Stimulated activated CD4-positive, alpha-beta T cell treated with anti-CD3 and anti-CD28 coated beads, Interleukin-2, amount 100 ng/mL, for 48 hours (primary cell): ENCODE data around the gene PRPF40A.
"Not testable (repeated sequence)": the region's sequence is repeated elsewhere in the genome, so short reads cannot be mapped to it uniquely, and the experiment has no call there.

ENCODE experiments used
- DNase-seq, 2 donors: peaks; one replicate each; pipeline ENCODE4 v3.0.0-alpha.2; 2020

The PRPF40A gene

DNA sequence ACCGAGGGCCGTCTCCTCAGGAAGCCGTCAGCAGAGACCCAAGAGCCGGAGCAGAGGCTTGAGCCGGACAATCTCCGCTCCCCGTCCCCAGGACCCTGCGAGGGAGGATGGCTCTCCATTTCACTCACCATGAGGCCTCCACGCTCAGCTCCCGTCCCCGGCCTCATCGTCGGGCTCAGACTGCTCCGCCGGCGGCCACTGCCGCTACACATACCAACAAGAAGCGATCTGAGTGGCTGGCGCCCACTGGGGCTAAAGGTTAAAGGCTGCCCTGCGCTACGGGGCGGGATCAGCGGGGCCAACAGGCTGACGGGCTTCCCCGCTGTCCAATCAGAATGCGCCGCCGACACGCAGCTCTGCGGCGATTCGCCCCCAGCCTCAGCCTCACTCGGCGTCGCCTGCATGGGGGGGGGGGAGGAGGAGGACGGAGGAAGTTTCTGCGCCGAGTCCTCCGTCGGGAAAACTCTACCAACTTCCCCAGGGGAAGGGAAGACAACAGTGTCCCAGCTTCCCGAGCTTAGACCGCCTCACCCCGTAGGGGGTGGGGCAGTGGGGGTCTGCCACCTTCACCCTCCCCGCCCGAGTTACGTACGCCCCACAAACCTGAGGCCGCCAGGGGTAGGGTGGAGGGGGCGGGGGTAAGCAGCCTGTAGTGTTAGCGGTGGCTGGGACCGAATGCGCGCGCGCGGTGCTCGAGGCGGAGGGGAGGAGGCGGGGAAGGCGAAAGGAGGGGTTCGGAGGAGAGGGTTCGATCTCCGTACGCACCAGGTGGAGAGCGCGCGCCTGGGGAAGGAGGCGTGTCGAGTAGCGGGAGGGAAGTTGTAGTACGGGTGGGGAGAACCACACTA, at the start of gene PRPF40A:
PRPF40A (minus strand) TSS at position 234 of the 848 bp plus-strand sequence; CDS start at position 212, 22 bp downstream.
- DNase-seq, result peak; percentile 97 to 98

- no peak for DNase-seq
Observed at GRCh38 chr2:152766928-152767327, 49.7 kb upstream of the PRPF40A start.

- DNase-seq, result no peak
Observed at GRCh38 chr2:152763651-152764050, 46.4 kb upstream of the PRPF40A start.

- not testable (repeated sequence) for DNase-seq
Observed at GRCh38 chr2:152763208-152763607, 45.9 kb upstream of the PRPF40A start.

GRCh38 chr2:152762202-152762601, 44.9 kb upstream of the PRPF40A start:
- no peak for DNase-seq

DNA sequence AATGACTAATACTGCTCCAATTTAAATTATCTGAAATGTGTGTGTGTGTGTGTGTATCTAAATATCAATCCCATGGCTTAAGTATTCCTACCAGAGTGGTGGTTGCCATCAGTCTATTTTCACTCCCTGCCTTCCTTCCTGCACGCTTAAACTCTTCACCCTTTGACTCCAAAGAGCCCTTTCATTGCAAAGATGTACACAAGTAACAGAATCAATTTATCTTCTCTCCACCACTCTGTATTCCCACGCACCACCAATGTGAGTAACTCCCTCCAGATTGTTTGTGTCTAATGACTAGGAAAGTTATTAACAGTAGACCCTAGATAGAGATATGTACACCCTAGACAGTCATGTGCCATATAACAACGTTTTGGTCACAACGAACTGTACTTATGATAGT, 44.0 kb upstream of the PRPF40A start:
- DNase-seq, result no peak

DNA sequence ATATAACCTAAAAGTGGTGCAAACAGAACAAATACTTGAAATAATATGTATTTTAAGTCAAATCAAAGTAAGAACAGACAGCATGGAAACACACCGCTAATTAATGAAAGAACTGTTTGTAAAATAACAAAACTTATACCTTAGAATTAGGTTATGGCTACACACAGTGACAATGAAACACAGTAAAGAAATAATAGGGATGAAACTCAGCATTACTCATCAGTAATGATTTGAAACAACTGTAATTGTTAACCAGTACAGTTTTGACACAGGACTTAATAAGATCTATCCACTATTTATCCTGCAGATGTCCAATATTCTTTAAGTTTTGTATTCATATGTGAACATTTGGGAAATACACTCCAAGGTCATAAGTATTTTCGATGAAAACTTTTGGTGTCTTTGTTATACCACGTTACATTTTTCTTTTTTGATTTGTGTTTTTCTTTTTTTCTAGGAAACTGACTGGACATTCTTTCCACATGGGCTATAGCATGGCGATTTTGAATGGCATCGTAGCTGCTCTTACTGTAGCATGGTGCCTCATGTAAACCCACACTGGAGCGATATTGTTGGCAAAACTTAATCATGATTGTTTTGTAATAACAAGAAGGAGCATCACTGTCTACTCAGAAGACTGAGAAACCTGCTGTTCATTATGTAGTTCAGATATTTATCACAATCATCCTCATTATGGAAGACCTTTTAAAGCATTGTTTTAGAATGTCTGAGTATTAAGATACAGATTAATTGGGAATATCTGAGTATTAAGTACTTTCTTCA, 42.2 kb upstream of the PRPF40A start:
- no peak for DNase-seq

DNA sequence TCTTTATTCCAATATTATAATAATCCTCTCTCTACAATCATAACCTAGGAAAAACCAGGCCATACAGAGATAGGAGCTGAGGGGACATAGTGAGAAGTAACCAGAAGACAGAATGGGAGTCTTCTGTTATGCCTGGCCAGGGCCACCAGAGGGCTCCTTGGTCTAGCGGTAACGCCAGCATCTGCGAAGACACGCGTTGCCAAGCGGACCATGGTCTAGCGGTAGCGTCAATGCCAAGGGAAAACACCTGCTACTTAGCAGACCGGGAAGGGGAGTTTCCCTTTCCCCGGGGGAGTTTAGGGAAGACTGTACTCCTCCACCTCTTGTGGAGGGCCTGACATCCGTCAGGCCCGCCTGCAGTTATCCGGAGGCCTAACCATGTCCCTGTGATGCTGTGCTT, 37.8 kb upstream of the PRPF40A start:
- no peak for DNase-seq

DNA sequence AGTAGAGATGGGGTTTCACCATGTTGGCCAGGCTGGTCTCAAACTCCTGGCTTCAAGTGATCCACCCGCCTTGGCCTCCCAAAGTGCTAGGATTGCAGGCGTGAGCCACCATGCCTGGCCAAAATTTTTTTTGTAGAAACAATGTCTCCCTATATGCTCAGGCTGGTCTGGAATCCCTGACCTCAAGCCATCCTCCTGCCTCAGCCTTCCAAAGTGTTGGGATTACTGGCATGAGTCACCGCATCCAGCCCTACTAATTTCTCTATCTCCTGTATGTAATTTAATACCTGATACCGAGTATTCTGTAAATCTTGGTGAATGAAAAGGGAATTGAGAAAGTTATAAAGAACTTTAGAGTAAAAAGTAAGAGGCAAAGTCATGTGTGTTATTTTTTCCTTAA, 30.5 kb upstream of the PRPF40A start:
- DNase-seq, result not testable (repeated sequence)

- no peak for DNase-seq
Observed at GRCh38 chr2:152743002-152743401, 25.7 kb upstream of the PRPF40A start.

DNA sequence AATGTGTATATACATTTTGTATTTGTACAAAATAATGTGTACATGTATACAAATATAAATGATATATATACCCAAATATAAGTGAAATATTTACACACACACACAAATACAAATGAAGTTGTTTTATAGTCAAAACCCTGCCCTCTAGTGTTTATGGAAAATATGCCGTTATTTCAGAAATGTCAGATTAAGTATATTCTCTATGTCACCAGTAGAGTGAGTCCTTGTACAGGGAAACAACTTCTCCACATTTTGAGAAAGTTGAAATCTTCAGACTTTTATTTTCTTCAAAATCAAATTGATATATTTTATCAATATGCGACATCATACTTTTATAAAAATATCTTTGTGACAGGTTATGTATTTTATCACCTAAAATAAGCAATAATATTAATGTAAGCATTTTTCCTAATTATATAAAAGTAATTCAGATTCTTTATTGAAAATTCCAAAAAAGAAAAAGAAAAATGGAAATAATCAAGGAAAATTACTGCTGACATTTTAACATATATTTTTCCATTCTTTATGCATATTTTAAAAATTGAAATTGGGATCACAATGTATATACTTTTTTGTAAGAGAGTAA, 23.6 kb upstream of the PRPF40A start:
- DNase-seq, result no peak

GRCh38 chr2:152739705-152740104, 22.4 kb upstream of the PRPF40A start:
- DNase-seq, result not testable (repeated sequence)

- no peak for DNase-seq
Observed at GRCh38 chr2:152738438-152738837, 21.2 kb upstream of the PRPF40A start.

GRCh38 chr2:152737509-152737908, 20.2 kb upstream of the PRPF40A start:
- not testable (repeated sequence) for DNase-seq

GRCh38 chr2:152730591-152731333, 13.5 kb upstream of the PRPF40A start:
- DNase-seq, result no peak

DNA sequence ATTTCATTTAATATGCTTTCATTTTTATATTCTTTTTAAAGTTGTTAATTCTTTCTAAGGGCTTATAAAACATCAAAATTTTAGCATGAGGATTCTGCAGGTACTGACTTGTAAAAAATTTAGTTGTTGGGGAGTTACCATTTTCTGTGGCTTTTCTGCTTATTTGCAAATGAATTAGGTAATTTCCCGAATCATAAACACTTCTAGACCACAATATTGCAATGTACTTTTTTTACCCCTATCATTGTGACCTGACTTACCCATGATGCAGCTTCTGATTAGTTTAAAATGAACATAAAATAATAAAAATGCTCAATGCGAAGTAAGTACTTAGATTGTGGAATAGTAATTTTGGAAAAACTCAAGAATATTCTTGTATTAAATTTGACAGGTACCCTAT, 12.6 kb upstream of the PRPF40A start:
- no peak for DNase-seq

- DNase-seq, result no peak
Observed at GRCh38 chr2:152723918-152724317, 6.7 kb upstream of the PRPF40A start.

DNA sequence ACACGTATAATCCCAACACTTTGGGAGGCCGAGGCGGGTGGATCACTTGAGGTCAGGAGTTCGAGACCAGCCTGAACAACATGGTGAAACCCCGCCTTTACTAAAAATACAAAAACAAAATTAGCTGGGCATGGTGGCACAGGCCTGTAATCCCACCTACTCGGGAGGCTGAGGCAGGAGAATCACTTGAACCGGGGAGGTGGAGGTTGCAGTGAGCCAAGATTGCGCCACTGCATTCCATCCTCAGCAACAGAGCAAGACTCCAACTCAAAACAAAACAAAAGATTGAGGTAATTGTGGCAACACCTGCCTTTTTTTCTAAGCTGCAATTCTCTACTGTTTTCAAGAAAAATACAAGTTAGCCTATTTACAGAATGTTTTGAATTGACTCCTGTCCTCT, 5.4 kb upstream of the PRPF40A start:
- DNase-seq, result not testable (repeated sequence)

GRCh38 chr2:152720794-152721193, 3.5 kb upstream of the PRPF40A start:
- DNase-seq, result no peak

GRCh38 chr2:152718909-152719645, 1.8 kb upstream of the PRPF40A start:
- DNase-seq, result peak in 1 of 2 donors; percentile 25

GRCh38 chr2:152718076-152718908, 1.0 kb upstream of the PRPF40A start, which contains the start of gene ARL6IP6:
ARL6IP6 (plus strand) TSS chr2:152718620; CDS start chr2:152718625, 5 bp downstream.
- DNase-seq, result peak; percentile 84 to 86
